H1 (cell line): Measurements from ENCODE around the gene CWF19L1. TPM values are rescaled to one million over a fixed set of nuclear protein-coding genes. Genes with fewer than 3 reads are reported as not detected.

ENCODE experiments used
- CTCF ChIA-PET: fragments of 300-600 bp; sonication (Branson Sonifier 250); formaldehyde crosslinking; loops from one replicate; lab custom pipeline; 2021; ENCODE audit not compliant: partially characterized antibody; lab: Charles Lee
- POLR2A ChIA-PET: fragments of 300-600 bp; sonication (Branson Sonifier 250); formaldehyde crosslinking; loops from one replicate; lab custom pipeline; 2021; ENCODE audit warnings: inconsistent platforms; ENCODE audit not compliant: partially characterized antibody; lab: Charles Lee
- DNase-seq, 2 experiments: peaks; one replicate each; pipeline versions ENCODE4 v3.0.0 to v3.0.0-alpha.2; 2010 to 2022; ENCODE audit warnings: low spot score in 2 of 2, low read depth in 1 of 2, mixed read lengths in 1 of 2
- FAIRE-seq: peaks from 2 replicates; lab custom pipeline; 2011; peaks lifted over from hg19 to GRCh38; lab: Jason Lieb, UNC
- H2AFZ ChIP-seq: 2 replicates; pipeline ENCODE4 v1.8.1; 2012; ENCODE audit warnings: low read length, inconsistent platforms
- H2AK5ac ChIP-seq: 2 replicates; pipeline ENCODE4 v1.6.1; 2013; ENCODE audit warnings: low read depth, low read length
- H2BK120ac ChIP-seq: replicated peaks from 2 replicates; pipeline ENCODE3; 2013; ENCODE audit warnings: low read depth, low read length, inconsistent platforms
- H2BK12ac ChIP-seq: 2 replicates; pipeline ENCODE4 v1.6.1; 2013; ENCODE audit warnings: low read depth, low read length
- H2BK15ac ChIP-seq: 2 replicates; pipeline ENCODE4 v1.6.1; 2013; ENCODE audit warnings: low read length
- H2BK20ac ChIP-seq: 2 replicates; pipeline ENCODE4 v1.6.1; 2013; ENCODE audit warnings: low read length
- H2BK5ac ChIP-seq: 2 replicates; pipeline ENCODE4 v1.6.1; 2013; ENCODE audit warnings: low read depth, low read length
- H3K14ac ChIP-seq: 2 replicates; pipeline ENCODE4 v1.6.1; 2013; ENCODE audit warnings: inconsistent platforms; ENCODE audit not compliant: insufficient read length
- H3K18ac ChIP-seq: 2 replicates; pipeline ENCODE4 v1.6.1; 2013; ENCODE audit warnings: low read length; ENCODE audit errors: extremely low read depth
- H3K23ac ChIP-seq: 2 replicates; pipeline ENCODE4 v1.6.1; 2013; ENCODE audit warnings: inconsistent platforms; ENCODE audit not compliant: insufficient read length
- H3K23me2 ChIP-seq: 2 replicates; pipeline ENCODE4 v1.6.1; 2013; ENCODE audit warnings: low read depth, low read length
- H3K27ac ChIP-seq: 2 replicates; pipeline ENCODE4 v1.6.1; 2011; ENCODE audit warnings: low read depth, low read length, inconsistent platforms
- H3K27me3 ChIP-seq, 4 experiments: replicated peaks in 1 of 4; 1 replicate in 1 of 4; 2 replicates in 3 of 4; pipeline versions ENCODE4 v1.6.1 to v1.8.1; 2011 to 2013; ENCODE audit warnings: low read length in 3 of 4, mild to moderate bottlenecking in 3 of 4, inconsistent platforms in 2 of 4, mixed read lengths in 2 of 4, moderate library complexity in 1 of 4; ENCODE audit not compliant: control insufficient read depth in 3 of 4, insufficient read depth in 3 of 4; ENCODE audit errors: extremely low read depth in 1 of 4
- H3K36me3 ChIP-seq, 4 experiments: 2 replicates each; pipeline versions ENCODE4 v1.6.1 to v1.8.1; 2011 to 2013; ENCODE audit warnings: mild to moderate bottlenecking in 4 of 4, low read length in 3 of 4, moderate library complexity in 2 of 4, control low read depth in 1 of 4, inconsistent platforms in 1 of 4; ENCODE audit not compliant: insufficient read depth in 4 of 4, control insufficient read depth in 2 of 4
- H3K4ac ChIP-seq: replicated peaks from 2 replicates; pipeline ENCODE3; 2013; ENCODE audit warnings: low read length, low read depth, mixed read lengths, inconsistent platforms; ENCODE audit not compliant: insufficient read length
- H3K4me1 ChIP-seq, 4 experiments: replicated peaks in 1 of 4; 1 replicate in 1 of 4; 2 replicates in 3 of 4; pipeline versions ENCODE4 v1.6.1 to v1.8.1; 2011 to 2013; ENCODE audit warnings: low read length in 3 of 4, inconsistent platforms in 2 of 4, mixed read lengths in 1 of 4; ENCODE audit not compliant: insufficient read depth in 4 of 4, control insufficient read depth in 3 of 4
- H3K4me2 ChIP-seq, 2 experiments: 2 replicates each; pipeline versions ENCODE4 v1.6.1 to v1.8.1; 2011 to 2013; ENCODE audit warnings: low read depth in 2 of 2, low read length in 2 of 2, control low read depth in 1 of 2, inconsistent platforms in 1 of 2, mild to moderate bottlenecking in 1 of 2; ENCODE audit not compliant: insufficient read depth in 1 of 2
- H3K4me3 ChIP-seq, 4 experiments: fragments of 200-600, 300-600 bp in 1 of 4; sonication (generic), shearing (Covaris generic), sonication (Bioruptor Twin) in 1 of 4; 2 replicates each; pipeline versions ENCODE4 v1.5.1 to v1.8.1; 2011 to 2016; ENCODE audit warnings: low read length in 4 of 4, low read depth in 3 of 4, control low read depth in 2 of 4, inconsistent platforms in 2 of 4, mild to moderate bottlenecking in 2 of 4, mixed read lengths in 1 of 4, moderate library complexity in 1 of 4; ENCODE audit not compliant: insufficient read depth in 2 of 4; ENCODE audit errors: extremely low read depth in 1 of 4
- H3K56ac ChIP-seq: replicated peaks from 2 replicates; pipeline ENCODE3; 2013; ENCODE audit warnings: low read depth, mild to moderate bottlenecking, mixed read lengths, low read length, inconsistent platforms; ENCODE audit not compliant: insufficient read length
- H3K79me1 ChIP-seq: 2 replicates; pipeline ENCODE4 v1.6.1; 2013; ENCODE audit warnings: low read depth, low read length, control low read depth
- H3K79me2 ChIP-seq, 2 experiments: 2 replicates each; pipeline versions ENCODE4 v1.6.1 to v1.8.1; 2012 to 2013; ENCODE audit warnings: low read length in 2 of 2, mild to moderate bottlenecking in 2 of 2, inconsistent platforms in 1 of 2; ENCODE audit not compliant: insufficient read depth in 2 of 2, control insufficient read depth in 1 of 2
- H3K9ac ChIP-seq, 4 experiments: replicated peaks in 1 of 4; 1 replicate in 1 of 4; 2 replicates in 3 of 4; pipeline versions ENCODE4 v1.6.1 to v1.8.1; 2011 to 2013; ENCODE audit warnings: low read depth in 3 of 4, low read length in 3 of 4, control low read depth in 2 of 4, mild to moderate bottlenecking in 2 of 4, moderate library complexity in 2 of 4, inconsistent platforms in 1 of 4; ENCODE audit errors: extremely low read depth in 1 of 4
- H3K9me3 ChIP-seq, 2 experiments: 2 replicates each; pipeline versions ENCODE4 v1.6.1 to v1.8.1; 2012 to 2013; ENCODE audit warnings: mild to moderate bottlenecking in 2 of 2, moderate library complexity in 2 of 2, control low read depth in 1 of 2, inconsistent platforms in 1 of 2, low read depth in 1 of 2, low read length in 1 of 2, mixed read lengths in 1 of 2; ENCODE audit not compliant: insufficient read depth in 2 of 2
- H4K20me1 ChIP-seq, 2 experiments: replicated peaks in 1 of 2; 2 replicates each; pipeline versions ENCODE3 to v1.8.1; 2011 to 2013; ENCODE audit warnings: inconsistent platforms in 2 of 2, low read length in 2 of 2, mild to moderate bottlenecking in 1 of 2; ENCODE audit not compliant: insufficient read depth in 2 of 2, control insufficient read depth in 1 of 2
- H4K5ac ChIP-seq: 2 replicates; pipeline ENCODE4 v1.6.1; 2013; ENCODE audit warnings: low read length, low read depth, mixed read lengths, inconsistent platforms; ENCODE audit not compliant: insufficient read length
- H4K8ac ChIP-seq: 2 replicates; pipeline ENCODE4 v1.8.0; 2013; ENCODE audit warnings: mild to moderate bottlenecking, moderate library complexity, low read length, inconsistent platforms; ENCODE audit not compliant: insufficient read depth; ENCODE audit errors: extremely low read depth
- H4K91ac ChIP-seq: replicated peaks from 2 replicates; pipeline ENCODE3; 2013; ENCODE audit warnings: low read length, mixed read lengths, inconsistent platforms; ENCODE audit not compliant: insufficient read length
- RAD21 ChIP-seq, 2 experiments: IDR thresholded peaks in 1 of 2; conservative IDR thresholded peaks in 1 of 2; 2 replicates each; pipeline ENCODE4 v1.6.1; 2011; ENCODE audit warnings: low read depth in 2 of 2, low read length in 2 of 2, improper control_type of control experiment in 1 of 2, inconsistent platforms in 1 of 2, mild to moderate bottlenecking in 1 of 2, moderate library complexity in 1 of 2
- WGBS, 2 experiments: shearing (Covaris generic) in 1 of 2; methylation state at CpG; one replicate each; pipeline versions ENCODE4 v1.1.6 to v1.1.7; 2013 to 2015; ENCODE audit warnings: low lambda C conversion rate in 2 of 2, mixed read lengths in 2 of 2, inconsistent platforms in 1 of 2, low coverage in 1 of 2, missing lambda C conversion rate in 1 of 2; ENCODE audit not compliant: insufficient replicate concordance in 2 of 2, insufficient coverage in 1 of 2, insufficient read length in 1 of 2; ENCODE audit errors: extremely low coverage in 1 of 2, missing lambda C conversion rate in 1 of 2; 5-methylcytosine and 5-hydroxymethylcytosine counted together
- polyA plus RNA-seq, 7 experiments: library from polyadenylated mRNA; depleted of rRNA in 3 of 7; stranded (reverse) in 5 of 7; unstranded in 2 of 7; fragments of >200 nt in 5 of 7; fragments of 200-250 nt in 2 of 7; gene quantifications; 1 replicate in 5 of 7; 2 replicates in 1 of 7; 4 replicates in 1 of 7; pipeline versions ENCODE4 v1.2.1 to v1.2.3, GENCODE V29; 2011 to 2013; ENCODE audit warnings: missing spikeins in 2 of 7, mixed read lengths in 2 of 7
- total RNA-seq: library from RNA; stranded (reverse); fragmentation: NEBNext Ultra II Directional; extraction: Animal tissue kit (Norgen Biotek cat#: 25700); gene quantifications from 2 replicates; pipeline ENCODE4 v1.2.1, GENCODE V29; 2021

Gene CWF19L1
- total and polyA plus RNA-seq, 2 of the 8 experiments (the other 6 are each of a cell fraction or from before 2014, with no cell fraction given): 11.1 to 29.9 TPM

- Histone ChIP-seq H4K8ac (no peak overlapping the region), H2BK15ac (no peak overlapping the region), H3K9ac (no peak overlapping the region), H4K5ac (no peak overlapping the region), H4K20me1 (peaks cover 0 to 2% of the 10 kb centered on the region in 2 experiments), H3K4me2 (no peak overlapping the region), H3K18ac (no peak overlapping the region), H3K56ac (no peak overlapping the region), H3K79me2 (no peaks in the 10 kb centered on the region), H2BK120ac (no peak overlapping the region), H2AK5ac (no peak overlapping the region), H3K23ac (no peak overlapping the region), H3K79me1 (no peaks in the 10 kb centered on the region), H3K36me3 (peaks cover 7 to 58% (median 25%) of the 10 kb centered on the region in 4 experiments; a peak in 7 of 8 replicates), H3K4me1 (no peaks in the 10 kb centered on the region), H2BK5ac (no peak overlapping the region), H3K14ac (no peak overlapping the region), H2AFZ (no peak overlapping the region), H3K9me3 (no peaks in the 10 kb centered on the region), H3K4me3 (no peak overlapping the region), H3K4ac (no peak overlapping the region), H3K23me2 (no peaks in the 10 kb centered on the region), H4K91ac (no peak overlapping the region), H3K27ac (no peak overlapping the region), H2BK20ac (no peak overlapping the region), H3K27me3 (no peaks in the 10 kb centered on the region), H2BK12ac (no peak overlapping the region)
- ChIA-PET POLR2A (interaction anchor here (1.2 kb wide), 1 partner anchor 14 kb away, joined by 3 read pairs; no protein-coding TSS in a partner anchor), CTCF (no interaction called here)
- WGBS, 2 experiments: 86% methylated on average over 2 of the region's 2 CpGs; no CpG with 5 or more reads in 1 of the 2 experiments
- DNase-seq: no peak
- TF ChIP-seq RAD21 (IDR thresholded peaks at IDR 0.05 in 1 of 2, conservative IDR thresholded peaks at IDR 0.05 in 1 of 2; ENCODE audit: low read depth in 2 of 2, low read length in 2 of 2): no peak
- no peak for FAIRE-seq
Observed at GRCh38 chr10:100201549-100201948, 65.9 kb downstream of the CWF19L1 start.
